HCT116 (cell line): ENCODE data around the gene SHROOM1. TPM values are rescaled to one million over a fixed set of nuclear protein-coding genes. Genes with fewer than 3 reads are reported as not detected.

Source experiments
- ATAC-seq: fragments of 200-7000 bp; cut with Tn5 transposase; 2 replicates; pipeline ENCODE4 v1.9.1; 2020; ENCODE audit warnings: mild to moderate bottlenecking, moderate library complexity
- BruUV-seq: library from RNA; stranded (reverse); fragments of 400-500 nt; replicated peaks from 2 replicates; lab custom pipeline; 2021; lab: Mats Ljungman, UMichigan
- CTCF ChIA-PET: fragments of 300-600 bp; sonication (Branson Sonifier 250); formaldehyde crosslinking; loops from one replicate; lab custom pipeline; 2021; ENCODE audit warnings: antibody characterized with exemption; lab: Charles Lee
- POLR2A ChIA-PET: fragments of 300-600, 350-600 bp; sonication (Branson Sonifier 250); formaldehyde crosslinking; loops from one replicate; lab custom pipeline; 2021; ENCODE audit warnings: antibody characterized with exemption; lab: Charles Lee
- RAD21 ChIA-PET, 2 experiments: fragments of 300-600 bp; sonication (Branson Sonifier 250); formaldehyde crosslinking; loops; one replicate each; lab custom pipeline; 2023; ENCODE audit warnings: low total read pairs in 2 of 2; ENCODE audit not compliant: uncharacterized antibody in 2 of 2, unreplicated experiment in 2 of 2, low non-redundant PET in 1 of 2; lab: Charles Lee
- DNase-seq: peaks from one replicate; pipeline ENCODE4 v3.0.0-alpha.2; 2010; ENCODE audit warnings: low read depth, low spot score
- H2AFZ ChIP-seq: fragments of 200-600 bp; shearing (Covaris generic), sonication (generic); 2 replicates; pipeline ENCODE4 v1.6.1; 2017; ENCODE audit warnings: low read depth, mixed run types, mixed read lengths, antibody characterized with exemption, low read length; ENCODE audit not compliant: poor library complexity, severe bottlenecking
- H3K27ac ChIP-seq: 2 replicates; pipeline ENCODE4 v1.5.1; 2012; ENCODE audit warnings: low read depth, low read length
- H3K27me3 ChIP-seq: fragments of 200-600 bp; sonication (generic); 2 replicates; pipeline ENCODE4 v1.6.1; 2016; ENCODE audit warnings: mixed run types, low read length, mixed read lengths; ENCODE audit not compliant: insufficient read depth
- H3K36me3 ChIP-seq, 2 experiments: fragments of 200-500 bp in 1 of 2; fragments of 200-600 bp in 1 of 2; sonication (Bioruptor generic) in 1 of 2; sonication (generic) in 1 of 2; 2 replicates each; pipeline versions ENCODE4 v1.5.1 to v1.6.1; 2014 to 2016; ENCODE audit warnings: low read length in 2 of 2, inconsistent platforms in 1 of 2, mixed read lengths in 1 of 2, mixed run types in 1 of 2; ENCODE audit not compliant: insufficient read depth in 2 of 2, control insufficient read depth in 1 of 2
- H3K4me1 ChIP-seq, 2 experiments: fragments of 200-600 bp in 1 of 2; sonication (generic) in 1 of 2; 2 replicates each; pipeline versions ENCODE4 v1.5.1 to v1.6.1; 2012 to 2017; ENCODE audit warnings: low read length in 2 of 2, inconsistent platforms in 1 of 2, mild to moderate bottlenecking in 1 of 2, mixed read lengths in 1 of 2, mixed run types in 1 of 2, moderate library complexity in 1 of 2; ENCODE audit not compliant: insufficient read depth in 2 of 2, control insufficient read depth in 1 of 2
- H3K4me2 ChIP-seq: fragments of 200-600 bp; sonication (generic); 2 replicates; pipeline ENCODE4 v1.6.1; 2017; ENCODE audit warnings: mixed run types, low read length, mixed read lengths
- H3K4me3 ChIP-seq, 2 experiments: fragments of 200-600 bp in 1 of 2; sonication (generic) in 1 of 2; replicated peaks in 1 of 2; 2 replicates each; pipeline ENCODE4 v1.5.1; 2011 to 2016; ENCODE audit warnings: low read length in 2 of 2, control low read depth in 1 of 2, low read depth in 1 of 2, mild to moderate bottlenecking in 1 of 2, mixed read lengths in 1 of 2, mixed run types in 1 of 2
- H3K79me2 ChIP-seq: fragments of 200-600 bp; sonication (generic); 2 replicates; pipeline ENCODE4 v1.6.1; 2017; ENCODE audit warnings: mild to moderate bottlenecking, mixed run types, low read length, moderate library complexity, mixed read lengths; ENCODE audit not compliant: insufficient read depth
- H3K9ac ChIP-seq: fragments of 200-600 bp; sonication (generic); 2 replicates; pipeline ENCODE4 v1.6.1; 2016; ENCODE audit warnings: low read length, mixed read lengths
- H3K9me2 ChIP-seq: fragments of 200-600 bp; sonication (generic), shearing (Covaris generic); 2 replicates; pipeline ENCODE4 v1.6.1; 2017; ENCODE audit warnings: mixed run types, mild to moderate bottlenecking, moderate library complexity; ENCODE audit not compliant: insufficient read depth
- H3K9me3 ChIP-seq, 2 experiments: fragments of 200-500 bp in 1 of 2; fragments of 200-600 bp in 1 of 2; sonication (Bioruptor generic) in 1 of 2; sonication (generic) in 1 of 2; 2 replicates each; pipeline ENCODE4 v1.6.1; 2014 to 2017; ENCODE audit warnings: low read length in 2 of 2, mixed read lengths in 2 of 2, inconsistent platforms in 1 of 2, low read depth in 1 of 2, mild to moderate bottlenecking in 1 of 2, mixed run types in 1 of 2, moderate library complexity in 1 of 2; ENCODE audit not compliant: control insufficient read depth in 1 of 2, insufficient read depth in 1 of 2
- H4K20me1 ChIP-seq: fragments of 200-600 bp; sonication (generic), shearing (Covaris generic); 2 replicates; pipeline ENCODE4 v1.6.1; 2017; ENCODE audit warnings: mixed run types, mild to moderate bottlenecking, moderate library complexity; ENCODE audit not compliant: insufficient read depth
- CBX3 ChIP-seq: IDR thresholded peaks from 2 replicates; pipeline ENCODE4 v1.6.1; 2012; ENCODE audit warnings: low read depth
- CEBPB ChIP-seq: IDR thresholded peaks from 2 replicates; pipeline ENCODE4 v1.6.1; 2012; ENCODE audit warnings: low read depth
- FOSL1 ChIP-seq: IDR thresholded peaks from 2 replicates; pipeline ENCODE4 v1.6.1; 2012; ENCODE audit warnings: low read depth
- JUND ChIP-seq: IDR thresholded peaks from 2 replicates; pipeline ENCODE4 v1.6.1; 2012
- POLR2AphosphoS5 ChIP-seq: IDR thresholded peaks from 2 replicates; pipeline ENCODE4 v1.6.1; 2011; ENCODE audit warnings: mild to moderate bottlenecking, low read depth, low read length, moderate library complexity
- SRF ChIP-seq: IDR thresholded peaks from 2 replicates; pipeline ENCODE4 v1.6.1; 2012; ENCODE audit warnings: low read depth
- TCF7L2 ChIP-seq: IDR thresholded peaks from 2 replicates; pipeline ENCODE4 v1.7.0; 2011; ENCODE audit warnings: borderline replicate concordance, inconsistent platforms; ENCODE audit not compliant: insufficient read depth, insufficient read length; ENCODE audit errors: extremely low read depth
- YY1 ChIP-seq: IDR thresholded peaks from 2 replicates; pipeline ENCODE4 v1.6.1; 2011; ENCODE audit warnings: low read length, low read depth, moderate library complexity, mild to moderate bottlenecking; ENCODE audit not compliant: insufficient replicate concordance; ENCODE audit errors: extremely low read depth
- intact Hi-C: fragments of 100-400 bp; cut with micrococcal nuclease; formaldehyde crosslinking; loops from 2 replicates; pipeline ENCODE4 v1.10.0; 2022
- total RNA-seq: library from RNA; stranded (reverse); gene quantifications from one replicate; pipeline ENCODE4 v1.2.1, GENCODE V29; 2021; ENCODE audit not compliant: unreplicated experiment
- TF ChIP-seq, protein P1 (sequence below): IDR thresholded peaks from 2 replicates; pipeline ENCODE4 v1.6.1; 2012
- TF ChIP-seq, protein P2 (sequence below), 3 experiments: fragments of 200-600 bp in 1 of 3; sonication (generic) in 1 of 3; IDR thresholded peaks in 2 of 3; conservative IDR thresholded peaks in 1 of 3; 2 replicates each; pipeline ENCODE4 v1.5.1; 2012 to 2017; ENCODE audit warnings: low read depth in 2 of 3, low read length in 2 of 3, antibody characterized with exemption in 1 of 3, borderline replicate concordance in 1 of 3, control low read depth in 1 of 3, mild to moderate bottlenecking in 1 of 3, mixed read lengths in 1 of 3, mixed run types in 1 of 3, moderate library complexity in 1 of 3; ENCODE audit not compliant: insufficient read depth in 1 of 3
- TF ChIP-seq, protein P3 (sequence below): IDR thresholded peaks from 2 replicates; pipeline ENCODE4 v1.6.1; 2012; ENCODE audit warnings: low read depth

The SHROOM1 gene
- total RNA-seq, 1 experiment from 2014 or later: 9.5 TPM

DNA sequence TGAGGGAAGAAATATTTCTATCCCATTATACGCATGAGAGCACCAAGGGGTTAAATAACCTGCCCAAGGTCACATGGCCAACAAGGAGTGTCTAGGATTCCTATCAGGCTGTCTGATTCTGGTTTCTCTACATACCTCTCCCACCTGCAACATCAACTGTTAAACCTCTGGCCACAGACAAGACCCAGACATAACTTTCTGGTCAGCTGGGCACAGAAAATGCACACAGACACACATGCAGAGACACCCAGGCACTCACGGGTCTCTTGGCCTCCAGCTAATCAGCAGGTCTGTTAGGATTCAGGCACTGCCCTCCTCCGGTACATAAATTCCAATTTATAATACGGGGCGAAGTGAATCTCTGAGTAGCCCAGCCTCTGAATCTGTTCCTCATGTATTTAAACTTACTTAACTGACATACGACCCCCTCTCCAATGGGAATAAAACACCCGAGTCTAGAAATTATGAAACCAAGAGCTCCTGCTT lies 54.9 kb downstream of the SHROOM1 start:
- no peaks in the 10 kb centered on the region for H3K9me2 ChIP-seq
- H3K4me1 ChIP-seq: peaks cover 12 to 24% of the 10 kb centered on the region in 2 experiments
- ChIA-PET CTCF (no interaction called here), RAD21 (no interaction called here), POLR2A (no interaction called here)
- intact Hi-C loops: no loop called here
- H3K9ac ChIP-seq: peak overlapping the region; percentile 68
- H4K20me1 ChIP-seq: no peaks in the 10 kb centered on the region
- no peaks in the 10 kb centered on the region for H3K9me3 ChIP-seq
- peaks cover 15% of the 10 kb centered on the region for H3K79me2 ChIP-seq
- H3K27ac ChIP-seq: no peak overlapping the region
- H3K4me2 ChIP-seq: peak overlapping the region; percentile 89
- ATAC-seq (no peak), DNase-seq (no peak)
- no peaks in the 10 kb centered on the region for H3K27me3 ChIP-seq
- TSS peak; percentile 66 for BruUV-seq
- H3K4me3 ChIP-seq: peak overlapping the region in 1 of 2 experiments; percentile 71; a peak in 1 of 4 replicates
- no peaks in the 10 kb centered on the region for H3K36me3 ChIP-seq
- no peak overlapping the region for H2AFZ ChIP-seq
- TF ChIP-seq YY1: no peak
- TF ChIP-seq SRF: no peak
- TF ChIP-seq TCF7L2: no peak
- TF ChIP-seq CEBPB: no peak
- TF ChIP-seq CBX3: no peak
- TF ChIP-seq POLR2AphosphoS5: no peak
- no peak for TF ChIP-seq JUND
- TF ChIP-seq, protein P1, sequence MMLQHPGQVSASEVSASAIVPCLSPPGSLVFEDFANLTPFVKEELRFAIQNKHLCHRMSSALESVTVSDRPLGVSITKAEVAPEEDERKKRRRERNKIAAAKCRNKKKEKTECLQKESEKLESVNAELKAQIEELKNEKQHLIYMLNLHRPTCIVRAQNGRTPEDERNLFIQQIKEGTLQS: no peak
- TF ChIP-seq FOSL1: no peak
- TF ChIP-seq, protein P2, sequence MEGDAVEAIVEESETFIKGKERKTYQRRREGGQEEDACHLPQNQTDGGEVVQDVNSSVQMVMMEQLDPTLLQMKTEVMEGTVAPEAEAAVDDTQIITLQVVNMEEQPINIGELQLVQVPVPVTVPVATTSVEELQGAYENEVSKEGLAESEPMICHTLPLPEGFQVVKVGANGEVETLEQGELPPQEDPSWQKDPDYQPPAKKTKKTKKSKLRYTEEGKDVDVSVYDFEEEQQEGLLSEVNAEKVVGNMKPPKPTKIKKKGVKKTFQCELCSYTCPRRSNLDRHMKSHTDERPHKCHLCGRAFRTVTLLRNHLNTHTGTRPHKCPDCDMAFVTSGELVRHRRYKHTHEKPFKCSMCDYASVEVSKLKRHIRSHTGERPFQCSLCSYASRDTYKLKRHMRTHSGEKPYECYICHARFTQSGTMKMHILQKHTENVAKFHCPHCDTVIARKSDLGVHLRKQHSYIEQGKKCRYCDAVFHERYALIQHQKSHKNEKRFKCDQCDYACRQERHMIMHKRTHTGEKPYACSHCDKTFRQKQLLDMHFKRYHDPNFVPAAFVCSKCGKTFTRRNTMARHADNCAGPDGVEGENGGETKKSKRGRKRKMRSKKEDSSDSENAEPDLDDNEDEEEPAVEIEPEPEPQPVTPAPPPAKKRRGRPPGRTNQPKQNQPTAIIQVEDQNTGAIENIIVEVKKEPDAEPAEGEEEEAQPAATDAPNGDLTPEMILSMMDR (IDR thresholded peaks at IDR 0.05 in 2 of 3, conservative IDR thresholded peaks at IDR 0.05 in 1 of 3; ENCODE audit: borderline replicate concordance in 1 of 3, insufficient read depth in 1 of 3, low read depth in 2 of 3, low read length in 2 of 3): no peak
- TF ChIP-seq, protein P3, sequence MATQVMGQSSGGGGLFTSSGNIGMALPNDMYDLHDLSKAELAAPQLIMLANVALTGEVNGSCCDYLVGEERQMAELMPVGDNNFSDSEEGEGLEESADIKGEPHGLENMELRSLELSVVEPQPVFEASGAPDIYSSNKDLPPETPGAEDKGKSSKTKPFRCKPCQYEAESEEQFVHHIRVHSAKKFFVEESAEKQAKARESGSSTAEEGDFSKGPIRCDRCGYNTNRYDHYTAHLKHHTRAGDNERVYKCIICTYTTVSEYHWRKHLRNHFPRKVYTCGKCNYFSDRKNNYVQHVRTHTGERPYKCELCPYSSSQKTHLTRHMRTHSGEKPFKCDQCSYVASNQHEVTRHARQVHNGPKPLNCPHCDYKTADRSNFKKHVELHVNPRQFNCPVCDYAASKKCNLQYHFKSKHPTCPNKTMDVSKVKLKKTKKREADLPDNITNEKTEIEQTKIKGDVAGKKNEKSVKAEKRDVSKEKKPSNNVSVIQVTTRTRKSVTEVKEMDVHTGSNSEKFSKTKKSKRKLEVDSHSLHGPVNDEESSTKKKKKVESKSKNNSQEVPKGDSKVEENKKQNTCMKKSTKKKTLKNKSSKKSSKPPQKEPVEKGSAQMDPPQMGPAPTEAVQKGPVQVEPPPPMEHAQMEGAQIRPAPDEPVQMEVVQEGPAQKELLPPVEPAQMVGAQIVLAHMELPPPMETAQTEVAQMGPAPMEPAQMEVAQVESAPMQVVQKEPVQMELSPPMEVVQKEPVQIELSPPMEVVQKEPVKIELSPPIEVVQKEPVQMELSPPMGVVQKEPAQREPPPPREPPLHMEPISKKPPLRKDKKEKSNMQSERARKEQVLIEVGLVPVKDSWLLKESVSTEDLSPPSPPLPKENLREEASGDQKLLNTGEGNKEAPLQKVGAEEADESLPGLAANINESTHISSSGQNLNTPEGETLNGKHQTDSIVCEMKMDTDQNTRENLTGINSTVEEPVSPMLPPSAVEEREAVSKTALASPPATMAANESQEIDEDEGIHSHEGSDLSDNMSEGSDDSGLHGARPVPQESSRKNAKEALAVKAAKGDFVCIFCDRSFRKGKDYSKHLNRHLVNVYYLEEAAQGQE: no peak
